Hair follicular keratinocyte (primary cell): ENCODE measurements around the gene MTPN. TPM values are rescaled to one million over a fixed set of nuclear protein-coding genes. Genes with fewer than 3 reads are reported as not detected.

Source experiments
- total RNA-seq: library from RNA; depleted of rRNA; stranded (reverse); fragments of >200 nt; gene quantifications from 2 replicates; pipeline ENCODE4 v1.2.3, GENCODE V29; 2015

MTPN gene
- 120 and 124 TPM in 2 replicates for total RNA-seq

GRCh38 chr7:135977007-135977741 is at the start of gene MTPN:
Gene MTPN (minus strand): TSS chr7:135977359. CDS start chr7:135977100, 259 bp downstream.

Other genes with a start within 250 kb of the MTPN start
- gene SLC13A4, start 249.2 kb downstream of the MTPN start, total RNA-seq: not detected in 2 replicates
- gene FAM180A, start 228.5 kb downstream of the MTPN start, total RNA-seq: 0.08 and 0.53 TPM in 2 replicates